RWPE2 (cell line): Measurements from ENCODE around the gene ZNF337.

ENCODE experiments used
- ATAC-seq: fragments of 200-7000 bp; cut with Tn5 transposase; 3 replicates; pipeline ENCODE4 v1.9.1; 2021; ENCODE audit warnings: low read depth
- DNase-seq: peaks from one replicate; pipeline ENCODE4 v3.0.0-alpha.2; 2020; ENCODE audit warnings: low spot score
- H3K27ac ChIP-seq: fragments of 450-650 bp; 2 replicates; pipeline ENCODE4 v1.5.1; 2017; ENCODE audit warnings: mild to moderate bottlenecking; ENCODE audit not compliant: poor library complexity, severe bottlenecking
- H3K27me3 ChIP-seq: fragments of 250-450 bp; sonication (Bioruptor Pico); 2 replicates; pipeline ENCODE4 v1.5.1; 2021; ENCODE audit warnings: mild to moderate bottlenecking, moderate library complexity; ENCODE audit not compliant: insufficient read depth, poor library complexity, severe bottlenecking
- H3K36me3 ChIP-seq: fragments of 250-450 bp; sonication (Bioruptor Pico); 2 replicates; pipeline ENCODE4 v1.5.1; 2020; ENCODE audit warnings: low read depth, mild to moderate bottlenecking, moderate library complexity
- H3K4me1 ChIP-seq: fragments of 250-450 bp; sonication (Bioruptor Pico); 2 replicates; pipeline ENCODE4 v1.5.1; 2021; ENCODE audit warnings: mild to moderate bottlenecking, moderate library complexity; ENCODE audit not compliant: insufficient read depth, poor library complexity, severe bottlenecking
- H3K4me3 ChIP-seq: fragments of 250-450 bp; sonication (Bioruptor Pico); 2 replicates; pipeline ENCODE4 v1.5.1; 2021; ENCODE audit warnings: mild to moderate bottlenecking, moderate library complexity; ENCODE audit not compliant: severe bottlenecking
- H3K9me3 ChIP-seq: fragments of 250-450 bp; sonication (Bioruptor Pico); 2 replicates; pipeline ENCODE4 v1.5.1; 2021; ENCODE audit warnings: mild to moderate bottlenecking, moderate library complexity; ENCODE audit not compliant: severe bottlenecking
- TF ChIP-seq, protein P1 (sequence below): fragments of 450-650 bp; IDR thresholded peaks from one replicate; pipeline ENCODE4 v1.5.1; 2017; ENCODE audit warnings: mild to moderate bottlenecking, moderate library complexity; ENCODE audit not compliant: poor library complexity, severe bottlenecking

Gene ZNF337

GRCh38 chr20:25696371-25697131, at the start of gene ZNF337:
Gene ZNF337 (minus strand): TSS chr20:25696853. CDS start chr20:25686417, 10,436 bp downstream.
- DNase-seq: peak; percentile 97
- peak within 1 kb of the TSS; percentile 65 for H3K27ac ChIP-seq
- peaks cover 5% of the 10 kb centered on the region for H3K9me3 ChIP-seq
- H3K4me3 ChIP-seq: peak within 1 kb of the TSS; percentile 59
- H3K4me1 ChIP-seq: peaks cover 11% of the 10 kb centered on the region
- H3K27me3 ChIP-seq: no peaks in the 10 kb centered on the region
- ATAC-seq: peak; percentile 96
- H3K36me3 ChIP-seq: peaks cover 20% of the 10 kb centered on the region
- TF ChIP-seq, protein P1, sequence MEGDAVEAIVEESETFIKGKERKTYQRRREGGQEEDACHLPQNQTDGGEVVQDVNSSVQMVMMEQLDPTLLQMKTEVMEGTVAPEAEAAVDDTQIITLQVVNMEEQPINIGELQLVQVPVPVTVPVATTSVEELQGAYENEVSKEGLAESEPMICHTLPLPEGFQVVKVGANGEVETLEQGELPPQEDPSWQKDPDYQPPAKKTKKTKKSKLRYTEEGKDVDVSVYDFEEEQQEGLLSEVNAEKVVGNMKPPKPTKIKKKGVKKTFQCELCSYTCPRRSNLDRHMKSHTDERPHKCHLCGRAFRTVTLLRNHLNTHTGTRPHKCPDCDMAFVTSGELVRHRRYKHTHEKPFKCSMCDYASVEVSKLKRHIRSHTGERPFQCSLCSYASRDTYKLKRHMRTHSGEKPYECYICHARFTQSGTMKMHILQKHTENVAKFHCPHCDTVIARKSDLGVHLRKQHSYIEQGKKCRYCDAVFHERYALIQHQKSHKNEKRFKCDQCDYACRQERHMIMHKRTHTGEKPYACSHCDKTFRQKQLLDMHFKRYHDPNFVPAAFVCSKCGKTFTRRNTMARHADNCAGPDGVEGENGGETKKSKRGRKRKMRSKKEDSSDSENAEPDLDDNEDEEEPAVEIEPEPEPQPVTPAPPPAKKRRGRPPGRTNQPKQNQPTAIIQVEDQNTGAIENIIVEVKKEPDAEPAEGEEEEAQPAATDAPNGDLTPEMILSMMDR: peak; percentile 33

DNA sequence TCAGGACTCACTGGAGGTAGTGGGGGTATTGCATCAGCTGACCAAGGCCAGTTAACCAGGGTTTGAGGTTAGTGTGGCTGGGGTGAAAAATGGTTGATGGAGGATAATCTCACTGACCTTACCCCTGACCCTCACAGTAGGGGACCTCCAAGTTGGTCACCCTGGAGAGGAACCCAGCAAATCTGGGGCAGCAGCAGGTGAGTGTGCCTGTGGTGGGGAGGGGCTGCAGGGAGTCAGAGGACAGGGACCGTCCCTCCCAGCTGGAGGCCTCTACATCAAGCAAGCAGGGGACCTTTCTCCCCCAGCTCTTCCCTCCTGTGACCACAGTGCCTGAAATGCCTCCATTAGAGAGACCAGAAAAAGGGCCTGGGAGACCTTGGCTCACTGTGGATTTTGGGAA, 49.1 kb upstream of the ZNF337 start:
- Histone ChIP-seq H3K9me3 (no peaks in the 10 kb centered on the region), H3K27me3 (no peaks in the 10 kb centered on the region), H3K4me1 (peaks cover 7% of the 10 kb centered on the region), H3K4me3 (no peak overlapping the region), H3K27ac (no peak overlapping the region), H3K36me3 (no peaks in the 10 kb centered on the region)
- TF ChIP-seq, protein P1: no peak
- ATAC-seq (no peak), DNase-seq (no peak)

- Histone ChIP-seq H3K27ac (no peak overlapping the region), H3K9me3 (no peaks in the 10 kb centered on the region), H3K27me3 (no peaks in the 10 kb centered on the region), H3K4me1 (peaks cover 10% of the 10 kb centered on the region), H3K4me3 (no peak overlapping the region), H3K36me3 (no peaks in the 10 kb centered on the region)
- ATAC-seq (no peak; the same call in 2 of the 3 replicates), DNase-seq (no peak)
- TF ChIP-seq, protein P1: no peak
These were observed 48.4 kb upstream of the ZNF337 start for GRCh38 chr20:25745100-25745499.

DNA sequence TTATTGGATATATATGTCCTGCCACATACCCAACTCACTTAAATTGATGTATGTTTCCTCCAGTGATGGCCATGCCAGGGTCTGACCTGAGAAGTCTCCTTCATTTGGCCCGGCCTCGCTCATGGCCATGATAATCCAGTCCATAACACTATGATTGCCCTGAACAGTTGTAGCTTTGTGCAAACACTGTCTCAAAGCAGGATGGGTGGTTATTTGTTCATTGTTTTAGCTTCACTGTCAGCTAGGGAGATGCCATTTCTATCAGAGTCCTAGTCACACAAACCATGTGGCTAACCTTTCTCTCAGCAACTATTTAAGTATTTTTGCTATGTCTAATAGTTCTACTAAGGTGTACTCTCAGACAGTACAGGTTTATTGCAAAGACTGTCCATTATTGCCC, 47.6 kb upstream of the ZNF337 start:
- DNase-seq (no peak), ATAC-seq (no peak)
- H3K9me3 ChIP-seq: no peaks in the 10 kb centered on the region
- H3K4me1 ChIP-seq: peaks cover 18% of the 10 kb centered on the region
- H3K27ac ChIP-seq: no peak overlapping the region
- H3K4me3 ChIP-seq: no peak overlapping the region
- H3K27me3 ChIP-seq: no peaks in the 10 kb centered on the region
- TF ChIP-seq, protein P1: no peak
- no peaks in the 10 kb centered on the region for H3K36me3 ChIP-seq

- ATAC-seq: no peak
- no peak for DNase-seq
- no peak overlapping the region for H3K27ac ChIP-seq
- H3K4me3 ChIP-seq: no peak overlapping the region
- TF ChIP-seq, protein P1: no peak
- peaks cover 5% of the 10 kb centered on the region for H3K9me3 ChIP-seq
- H3K36me3 ChIP-seq: no peaks in the 10 kb centered on the region
- H3K4me1 ChIP-seq: peaks cover 36% of the 10 kb centered on the region
- no peaks in the 10 kb centered on the region for H3K27me3 ChIP-seq
These were observed 44.4 kb upstream of the ZNF337 start for GRCh38 chr20:25741088-25741487.
